Ramos (cell line): ENCODE measurements around the gene FGF19.

Experiments
- in situ Hi-C: fragments of 300-500 bp; cut with MboI; formaldehyde crosslinking; loops from one replicate; pipeline ENCODE4 v1.14.3; 2022; ENCODE audit warnings: low sequenced_read_pairs; ENCODE audit not compliant: unreplicated experiment

FGF19 gene

DNA sequence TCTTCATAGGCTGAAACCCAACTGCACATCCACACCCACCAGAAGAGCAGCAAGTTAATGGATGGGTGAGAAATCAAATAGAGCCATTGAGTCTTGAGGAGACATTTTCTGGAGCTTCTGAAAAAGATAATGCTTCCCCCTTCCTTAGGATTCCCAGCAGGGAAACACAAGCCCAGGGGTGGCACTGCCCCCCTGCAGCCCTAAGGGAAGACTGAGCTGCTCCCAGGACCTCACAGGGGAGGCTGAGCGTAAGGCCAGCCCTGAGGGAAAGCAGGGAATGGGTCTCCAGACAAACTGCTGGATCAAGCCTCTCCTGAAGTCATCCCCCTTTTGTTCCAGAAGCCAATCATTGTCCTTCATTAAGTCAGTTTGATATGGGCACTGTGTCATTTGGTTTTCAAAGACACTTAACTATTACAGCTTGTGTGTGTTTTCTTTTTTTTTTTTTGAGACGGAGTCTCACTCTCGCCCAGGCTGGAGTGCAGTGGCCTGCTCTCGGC, 43.8 kb downstream of the FGF19 start:
- in situ Hi-C loops = loop anchor here (25.0 kb wide), 1 partner anchor 673 kb away; the partner anchor contains the start of gene MRGPRD

DNA sequence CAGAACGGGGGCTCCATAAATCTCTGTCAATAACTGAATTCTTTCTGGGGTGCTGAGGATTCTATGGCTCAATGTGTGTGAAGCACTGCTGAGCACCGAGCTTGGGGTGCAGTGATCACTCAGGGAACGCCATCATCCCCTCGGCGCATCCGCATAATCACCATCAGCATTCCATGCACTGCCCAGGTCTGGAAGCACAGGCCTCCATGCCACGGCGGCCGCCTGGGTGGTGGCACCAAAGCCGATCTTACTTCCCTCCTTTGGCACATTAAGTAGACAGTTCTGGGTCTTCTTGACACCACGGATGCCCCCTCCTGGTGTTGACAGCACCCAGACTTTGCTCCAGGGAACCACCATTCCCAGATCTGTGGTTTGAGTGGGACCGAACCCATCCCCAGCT, 44.2 kb downstream of the FGF19 start:
- in situ Hi-C loops = loop anchor here (25.0 kb wide), 1 partner anchor 672 kb away; the partner anchor contains the start of gene MRGPRD

DNA sequence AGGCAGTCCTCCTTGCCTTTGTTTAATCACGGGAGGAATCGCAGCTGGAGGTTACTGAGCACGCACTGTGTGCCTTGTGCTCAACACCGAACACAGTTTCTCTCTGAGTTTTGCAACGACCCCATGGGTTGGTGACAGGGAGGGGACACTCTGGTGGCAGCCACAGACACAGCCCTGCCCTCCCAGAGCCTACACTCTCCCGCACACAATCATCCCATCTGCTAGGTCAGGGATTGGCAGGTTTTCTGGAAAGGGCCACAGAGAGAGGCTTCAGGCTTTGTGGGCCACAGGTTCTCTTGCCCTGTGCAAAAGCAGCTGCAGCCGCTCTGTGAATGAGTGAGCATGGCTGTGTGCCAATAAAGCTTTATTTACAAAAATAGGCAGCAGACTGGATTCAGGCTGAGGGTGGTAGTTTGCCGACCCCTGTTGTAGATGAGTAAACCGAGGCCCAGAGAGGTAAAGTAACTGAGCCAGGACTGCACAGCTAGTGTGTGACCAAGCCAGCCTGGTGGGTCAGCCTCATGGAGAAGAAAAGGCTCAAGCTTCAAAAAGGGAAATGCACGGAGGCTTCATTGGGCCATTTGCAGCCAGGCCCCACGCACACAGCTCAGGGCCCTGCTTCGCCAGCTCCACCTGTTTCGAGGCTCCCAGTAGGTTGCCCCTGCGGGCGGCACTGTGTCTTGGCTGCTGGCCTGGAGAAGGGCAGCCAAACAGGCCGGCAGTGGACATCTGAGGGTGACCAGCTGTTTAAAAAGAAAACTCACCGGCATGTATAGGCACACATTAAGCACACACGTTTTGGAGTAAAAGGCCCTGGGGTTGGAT, 45.0 kb downstream of the FGF19 start:
- in situ Hi-C loops = loop anchor here (25.0 kb wide), 1 partner anchor 672 kb away; the partner anchor contains the start of gene MRGPRD

DNA sequence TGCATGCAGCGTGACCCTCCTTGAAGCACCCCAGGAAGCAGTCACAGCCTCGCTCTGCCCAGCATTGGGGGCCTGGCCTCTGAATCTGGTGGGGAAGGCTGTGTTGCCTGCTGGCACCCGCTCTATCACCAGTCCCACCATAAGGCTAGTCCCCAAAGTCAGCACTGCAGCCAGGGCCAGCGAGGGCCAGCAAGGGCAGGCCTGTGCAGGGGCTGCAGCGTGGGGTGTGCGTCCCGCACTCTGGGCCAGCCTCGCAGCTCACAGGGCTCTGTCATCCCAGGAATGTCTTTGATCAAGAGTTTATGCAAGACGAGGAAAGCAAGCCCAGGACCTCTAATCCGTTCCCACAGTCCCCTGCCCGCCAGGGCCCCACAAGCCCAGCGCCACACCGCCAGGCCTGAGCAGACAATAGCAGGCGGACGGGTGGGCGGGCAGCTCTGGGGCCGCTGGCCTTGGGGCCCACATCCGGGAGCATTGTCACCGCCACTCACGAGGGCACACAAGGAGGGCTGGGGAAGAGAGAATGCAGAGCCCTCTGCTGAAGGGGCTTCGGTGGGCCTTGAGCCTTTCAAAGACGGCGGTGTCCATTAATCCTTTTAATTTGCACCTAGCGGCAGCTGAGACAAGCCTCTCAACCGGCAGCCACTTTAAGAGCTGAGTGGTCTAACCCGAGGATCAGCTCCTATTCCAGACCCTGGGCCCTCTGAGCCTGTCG, 45.8 kb downstream of the FGF19 start:
- in situ Hi-C loops = loop anchor here (25.0 kb wide), 1 partner anchor 671 kb away; the partner anchor contains the start of gene MRGPRD

DNA sequence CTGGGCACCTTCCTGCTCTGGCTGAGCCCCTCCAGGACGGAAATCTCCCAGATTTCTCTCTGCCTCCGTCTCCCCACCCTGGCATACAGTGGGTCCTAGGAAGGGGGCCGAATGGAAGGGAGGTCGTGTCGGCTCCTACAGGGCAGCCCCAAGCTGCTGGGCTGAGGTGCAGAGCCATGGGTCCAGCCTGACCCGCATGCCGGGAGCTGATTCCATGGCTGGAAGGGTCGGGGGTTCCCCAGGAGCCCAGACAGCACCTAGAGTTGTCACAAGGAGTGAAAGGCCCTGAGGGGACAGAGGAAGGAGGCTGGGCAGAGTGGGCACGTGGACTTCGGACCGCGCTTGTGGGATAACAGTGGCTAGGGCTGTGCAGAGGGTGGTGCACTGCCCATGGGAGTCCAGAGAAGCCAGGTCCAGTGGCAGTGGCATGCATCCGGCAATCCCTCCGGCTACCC, 46.3 kb downstream of the FGF19 start:
- in situ Hi-C loops = loop anchor here (25.0 kb wide), 1 partner anchor 670 kb away; the partner anchor contains the start of gene MRGPRD

DNA sequence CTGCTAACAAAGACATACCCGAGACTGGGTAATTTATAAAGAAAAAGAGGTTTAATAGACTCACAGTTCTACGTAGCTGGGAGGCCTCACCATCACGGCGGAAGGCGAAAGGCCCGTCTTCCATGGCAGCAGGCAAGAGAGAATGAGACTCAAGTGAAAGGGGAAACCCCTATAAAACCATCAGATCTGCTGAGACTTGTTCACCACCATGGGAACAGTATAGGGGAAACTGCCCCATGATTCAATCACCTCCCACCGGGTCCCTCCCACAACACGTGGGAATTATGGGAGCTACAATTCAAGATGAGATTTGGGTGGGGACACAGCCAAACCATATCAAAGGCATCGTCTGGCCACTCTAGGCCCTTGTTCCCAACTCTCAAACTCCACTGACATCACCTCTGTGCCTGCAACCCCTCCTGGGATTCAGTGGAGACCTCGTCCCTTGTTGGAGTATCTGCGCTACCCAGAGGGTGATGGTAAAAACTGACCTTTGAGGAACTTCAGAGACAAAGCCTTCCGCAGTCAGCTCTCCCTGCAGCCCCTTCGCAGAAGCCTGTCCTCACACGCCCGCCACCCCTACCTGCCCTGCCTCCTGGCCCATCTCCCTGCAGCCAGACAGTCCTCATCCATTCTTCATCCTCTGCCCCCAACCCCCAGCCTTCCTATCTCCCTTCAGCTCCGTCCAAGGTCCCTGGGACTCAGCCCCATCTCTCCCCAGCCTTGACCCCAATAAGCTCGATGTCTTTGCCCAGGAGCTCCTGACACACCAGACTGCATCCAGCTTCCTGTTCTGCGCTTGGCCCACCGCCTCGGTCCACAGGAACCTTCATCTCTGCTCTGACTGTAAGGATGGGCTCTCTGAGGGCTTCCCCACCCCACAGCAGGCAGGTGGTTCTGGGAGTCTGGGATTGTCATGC, 47.0 kb downstream of the FGF19 start:
- in situ Hi-C loops = loop anchor here (25.0 kb wide), 1 partner anchor 669 kb away; the partner anchor contains the start of gene MRGPRD

DNA sequence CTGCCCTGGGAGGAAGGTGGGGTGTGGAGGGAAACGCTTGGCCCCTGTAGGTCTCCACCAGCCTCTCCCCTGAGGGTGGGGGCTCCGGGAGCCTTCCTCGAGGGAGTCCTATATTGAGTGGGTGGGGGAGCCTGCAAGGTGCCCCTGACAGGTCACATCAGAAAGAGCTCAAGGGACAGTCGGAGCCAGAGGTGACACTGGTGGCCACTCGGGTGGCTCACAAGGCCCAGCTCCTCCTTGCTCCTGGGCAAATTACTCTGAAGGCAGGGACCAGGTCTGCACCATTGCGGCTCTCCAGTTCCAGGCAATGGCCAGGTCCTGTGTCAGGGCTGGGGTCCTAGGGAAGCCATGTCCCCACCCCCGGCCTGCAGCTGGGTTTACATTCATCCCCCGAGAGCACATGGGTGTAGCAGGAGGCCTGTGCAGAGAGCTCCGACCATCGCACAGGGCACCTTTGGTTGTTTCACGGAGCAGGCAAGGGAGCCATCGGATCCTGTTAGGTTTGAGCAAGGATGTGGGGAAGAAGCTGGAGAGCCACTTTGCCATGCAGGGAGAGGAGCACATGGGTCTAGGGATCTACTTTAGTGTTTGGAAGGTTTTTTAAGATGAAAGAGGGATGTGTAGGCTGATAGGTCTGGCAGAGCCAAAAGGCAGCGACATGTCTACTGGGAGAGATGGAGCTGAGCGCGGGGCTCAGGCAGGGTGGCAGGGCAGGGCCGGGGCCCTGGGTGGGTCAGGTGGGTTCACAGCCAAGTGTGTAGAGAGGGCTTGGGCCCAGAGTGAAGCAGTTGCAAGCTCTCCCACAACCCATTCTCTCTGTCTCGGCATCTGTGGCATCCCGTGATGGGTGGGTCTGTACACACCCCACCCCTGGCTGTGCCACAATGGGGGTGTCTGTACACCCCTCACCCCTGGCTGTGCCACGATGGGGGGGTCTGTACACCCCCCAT, 48.1 kb downstream of the FGF19 start:
- in situ Hi-C loops = loop anchor here (25.0 kb wide), 1 partner anchor 668 kb away; the partner anchor contains the start of gene MRGPRD

DNA sequence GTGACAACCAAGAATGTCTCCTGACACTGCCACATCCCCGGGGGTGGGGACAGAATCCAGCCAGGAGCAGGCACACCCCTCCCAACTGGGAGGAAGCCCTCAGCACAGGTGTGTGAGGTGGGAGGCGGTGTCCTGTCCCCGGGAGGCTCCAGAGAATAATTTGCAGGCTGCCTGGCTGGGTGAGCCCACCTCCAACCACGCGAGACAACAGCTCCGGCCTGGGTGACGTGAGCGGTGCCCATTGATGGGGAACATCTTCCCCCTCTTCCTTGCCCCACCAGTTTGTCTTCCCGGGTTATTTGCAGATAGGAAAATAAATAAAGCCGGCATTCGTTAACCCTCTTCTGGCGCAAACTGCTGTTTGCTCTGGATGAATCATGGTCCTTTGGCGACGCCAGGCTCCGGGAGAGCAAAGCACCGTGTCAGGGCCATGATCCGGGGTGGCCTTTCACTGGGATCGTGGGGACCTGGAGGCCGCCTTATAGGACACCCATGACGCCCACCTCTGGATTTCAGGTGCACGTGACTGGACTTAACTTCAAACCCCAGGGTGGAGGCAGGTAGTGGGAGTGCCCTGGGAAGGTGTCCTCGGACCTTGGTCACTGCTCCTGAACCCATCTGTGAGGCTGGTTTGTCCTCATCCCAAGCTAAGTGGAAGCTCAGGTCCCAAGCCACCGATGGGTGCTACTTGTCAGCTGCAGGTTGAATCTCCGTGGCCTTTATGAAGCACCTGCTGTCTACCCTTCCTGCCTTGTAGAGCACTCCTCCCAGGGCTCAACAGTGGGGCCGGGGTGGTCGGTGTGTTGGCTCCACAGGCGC, 49.0 kb downstream of the FGF19 start:
- in situ Hi-C loops = loop anchor here (5.0 to 25.0 kb wide), 2 partner anchors 363 to 668 kb away; partner anchors contain the start of genes MRGPRD and MYEOV

DNA sequence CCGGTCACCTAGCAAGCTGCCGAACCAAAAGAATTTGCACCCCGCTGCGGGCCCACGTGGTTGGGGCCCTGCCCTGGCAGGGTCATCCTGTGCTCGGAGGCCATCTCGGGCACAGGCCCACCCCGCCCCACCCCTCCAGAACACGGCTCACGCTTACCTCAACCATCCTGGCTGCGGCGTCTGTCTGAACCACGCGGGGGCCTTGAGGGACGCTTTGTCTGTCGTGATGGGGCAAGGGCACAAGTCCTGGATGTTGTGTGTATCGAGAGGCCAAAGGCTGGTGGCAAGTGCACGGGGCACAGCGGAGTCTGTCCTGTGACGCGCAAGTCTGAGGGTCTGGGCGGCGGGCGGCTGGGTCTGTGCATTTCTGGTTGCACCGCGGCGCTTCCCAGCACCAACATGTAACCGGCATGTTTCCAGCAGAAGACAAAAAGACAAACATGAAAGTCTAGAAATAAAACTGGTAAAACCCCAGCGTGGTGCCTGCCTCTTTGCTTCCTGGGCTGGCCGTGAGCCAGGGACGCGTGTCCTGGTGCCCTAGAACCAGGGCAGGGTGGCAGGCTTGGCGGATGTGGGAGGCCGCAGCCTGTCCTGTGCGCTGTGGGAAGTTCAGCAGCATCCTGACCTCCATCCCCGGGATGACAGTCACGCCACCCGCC, 49.7 kb downstream of the FGF19 start:
- in situ Hi-C loops = loop anchor here (5.0 to 25.0 kb wide), 2 partner anchors 362 to 667 kb away; partner anchors contain the start of genes MRGPRD and MYEOV

DNA sequence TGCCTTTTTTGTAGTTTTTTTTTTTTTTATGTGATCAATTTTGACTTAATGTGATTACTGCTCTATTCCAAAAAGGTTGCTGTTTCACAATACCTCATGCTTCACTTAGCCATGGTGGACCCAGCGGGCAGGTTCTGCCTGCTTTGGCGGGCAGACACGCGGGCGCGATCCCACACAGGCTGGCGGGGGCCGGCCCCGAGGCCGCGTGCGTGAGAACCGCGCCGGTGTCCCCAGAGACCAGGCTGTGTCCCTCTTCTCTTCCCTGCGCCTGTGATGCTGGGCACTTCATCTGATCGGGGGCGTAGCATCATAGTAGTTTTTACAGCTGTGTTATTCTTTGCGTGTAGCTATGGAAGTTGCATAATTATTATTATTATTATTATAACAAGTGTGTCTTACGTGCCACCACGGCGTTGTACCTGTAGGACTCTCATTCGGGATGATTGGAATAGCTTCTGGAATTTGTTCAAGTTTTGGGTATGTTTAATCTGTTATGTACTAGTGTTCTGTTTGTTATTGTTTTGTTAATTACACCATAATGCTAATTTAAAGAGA, 50.3 kb downstream of the FGF19 start:
- in situ Hi-C loops = loop anchor here (5.0 to 25.0 kb wide), 2 partner anchors 361 to 666 kb away; partner anchors contain the start of genes MRGPRD and MYEOV

DNA sequence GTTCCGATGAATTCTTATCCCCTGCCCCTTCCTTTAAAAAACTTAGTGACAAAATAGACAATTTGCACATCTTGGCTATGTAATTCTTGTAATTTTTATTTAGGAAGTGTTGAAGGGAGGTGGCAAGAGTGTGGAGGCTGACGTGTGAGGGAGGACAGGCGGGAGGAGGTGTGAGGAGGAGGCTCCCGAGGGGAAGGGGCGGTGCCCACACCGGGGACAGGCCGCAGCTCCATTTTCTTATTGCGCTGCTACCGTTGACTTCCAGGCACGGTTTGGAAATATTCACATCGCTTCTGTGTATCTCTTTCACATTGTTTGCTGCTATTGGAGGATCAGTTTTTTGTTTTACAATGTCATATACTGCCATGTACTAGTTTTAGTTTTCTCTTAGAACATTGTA, 50.8 kb downstream of the FGF19 start:
- in situ Hi-C loops = loop anchor here (5.0 to 25.0 kb wide), 2 partner anchors 361 to 666 kb away; partner anchors contain the start of genes MRGPRD and MYEOV

DNA sequence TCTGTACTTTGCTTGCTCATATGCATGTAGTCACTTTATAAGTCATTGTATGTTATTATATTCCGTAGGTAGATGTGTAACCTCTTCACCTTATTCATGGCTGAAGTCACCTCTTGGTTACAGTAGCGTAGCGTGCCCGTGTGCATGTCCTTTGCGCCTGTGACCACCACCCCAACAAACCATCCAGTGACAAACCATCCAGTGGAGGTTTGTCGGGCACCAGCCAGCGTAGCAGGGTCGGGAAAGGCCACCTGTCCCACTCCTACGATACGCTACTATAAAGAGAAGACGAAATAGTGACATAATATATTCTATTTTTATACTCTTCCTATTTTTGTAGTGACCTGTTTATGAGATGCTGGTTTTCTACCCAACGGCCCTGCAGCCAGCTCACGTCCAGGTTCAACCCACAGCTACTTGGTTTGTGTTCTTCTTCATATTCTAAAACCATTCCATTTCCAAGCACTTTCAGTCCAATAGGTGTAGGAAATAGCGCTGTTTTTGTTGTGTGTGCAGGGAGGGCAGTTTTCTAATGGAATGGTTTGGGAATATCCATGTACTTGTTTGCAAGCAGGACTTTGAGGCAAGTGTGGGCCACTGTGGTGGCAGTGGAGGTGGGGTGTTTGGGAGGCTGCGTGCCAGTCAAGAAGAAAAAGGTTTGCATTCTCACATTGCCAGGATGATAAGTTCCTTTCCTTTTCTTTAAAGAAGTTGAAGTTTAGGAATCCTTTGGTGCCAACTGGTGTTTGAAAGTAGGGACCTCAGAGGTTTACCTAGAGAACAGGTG, 51.8 kb downstream of the FGF19 start:
- in situ Hi-C loops = loop anchor here (5.0 to 25.0 kb wide), 2 partner anchors 360 to 665 kb away; partner anchors contain the start of genes MRGPRD and MYEOV

DNA sequence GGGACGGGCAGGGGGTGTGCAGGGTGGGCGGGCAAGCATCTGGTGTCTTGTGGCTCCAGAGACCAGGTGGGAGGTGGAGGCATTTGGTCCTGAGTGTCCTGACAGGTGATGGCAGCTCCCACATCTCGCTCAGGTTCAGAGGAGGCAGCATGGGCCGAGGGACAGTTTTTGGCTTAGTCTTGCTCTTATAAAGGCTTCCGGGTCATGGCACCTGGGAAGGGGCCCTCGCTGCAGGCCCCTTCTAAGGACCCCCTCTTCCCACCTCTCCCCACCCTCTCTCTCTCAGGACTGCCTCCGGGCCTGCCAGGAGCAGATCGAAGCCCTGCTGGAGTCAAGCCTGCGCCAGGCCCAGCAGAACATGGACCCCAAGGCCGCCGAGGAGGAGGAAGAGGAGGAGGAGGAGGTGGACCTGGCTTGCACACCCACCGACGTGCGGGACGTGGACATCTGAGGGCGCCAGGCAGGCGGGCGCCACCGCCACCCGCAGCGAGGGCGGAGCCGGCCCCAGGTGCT, 52.9 kb downstream of the FGF19 start:
- in situ Hi-C loops = loop anchor here (5.0 to 25.0 kb wide), 2 partner anchors 359 to 664 kb away; partner anchors contain the start of genes MRGPRD and MYEOV

DNA sequence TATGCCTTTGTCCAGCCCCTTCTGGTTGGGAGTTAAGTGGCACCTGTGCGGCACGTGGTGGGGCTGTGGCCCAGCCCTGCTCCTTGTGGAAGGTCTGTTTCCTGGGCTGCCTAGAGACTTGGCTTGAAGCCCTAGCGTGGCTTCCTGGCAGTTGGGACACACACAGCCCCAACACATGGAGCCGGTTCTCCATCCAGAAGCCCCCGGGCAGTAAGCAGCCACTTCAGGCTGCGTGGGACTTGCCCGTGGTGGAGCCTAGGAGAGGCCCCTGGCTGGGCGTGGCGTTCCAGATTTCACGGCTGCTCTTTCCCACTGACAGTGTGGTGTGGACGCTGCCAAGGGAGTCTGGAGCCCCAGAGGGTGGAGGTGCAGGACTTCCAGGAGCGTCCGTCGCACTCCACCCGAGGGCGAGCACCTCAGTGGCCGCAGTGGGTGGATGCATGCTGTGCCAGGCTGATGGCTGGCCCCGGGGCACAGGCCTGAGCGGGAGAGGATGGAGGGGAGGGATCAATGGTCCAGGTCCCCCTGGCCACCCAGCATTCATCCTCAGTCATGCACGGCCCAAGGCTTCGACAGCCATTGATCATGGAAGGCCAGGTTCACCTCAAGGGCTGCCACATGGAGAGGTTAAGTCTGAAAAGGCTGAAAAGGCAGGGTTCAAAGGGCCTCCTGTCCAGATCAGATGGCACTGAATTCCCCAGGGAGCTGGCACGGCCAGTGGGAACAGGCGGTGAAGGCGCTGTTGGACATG, 53.6 kb downstream of the FGF19 start:
- in situ Hi-C loops = loop anchor here (5.0 to 25.0 kb wide), 2 partner anchors 358 to 663 kb away; partner anchors contain the start of genes MRGPRD and MYEOV

DNA sequence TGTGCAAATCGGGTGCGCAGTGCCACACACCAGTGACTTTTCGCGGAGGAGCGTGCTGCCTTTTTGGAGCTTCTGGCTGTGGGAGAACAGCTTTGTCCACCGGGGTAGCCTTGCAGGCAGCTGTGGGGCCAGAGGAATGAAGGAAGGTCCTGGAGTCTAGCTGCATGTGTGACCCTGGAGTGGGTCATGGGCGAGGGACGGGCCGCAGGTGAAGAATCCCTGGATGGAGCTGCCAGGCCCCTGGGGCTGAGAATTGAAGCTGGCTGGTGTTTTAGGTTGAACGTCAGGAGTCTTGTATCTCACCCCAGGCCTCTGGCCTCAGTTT, 54.3 kb downstream of the FGF19 start:
- in situ Hi-C loops = no loop called here
